ENCODE data around the gene LAMA5.

Gene LAMA5

GRCh38 chr20:62388839-62389600, 21.9 kb upstream of the LAMA5 start:
- TF ChIP-seq POLR2A (IDR thresholded peaks at IDR 0.05; ENCODE audit: low read length) (peak; percentile 55), GATA1 (IDR thresholded peaks at IDR 0.05; ENCODE audit: low read depth, low read length) (no peak)
- no peak for DNase-seq

GRCh38 chr20:62387933-62388635, 21.0 kb upstream of the LAMA5 start:
- no peak for DNase-seq
- TF ChIP-seq POLR2A (IDR thresholded peaks at IDR 0.05; ENCODE audit: low read length) (no peak), GATA1 (IDR thresholded peaks at IDR 0.05; ENCODE audit: low read depth, low read length) (no peak)

GRCh38 chr20:62387219-62387913, 20.3 kb upstream of the LAMA5 start:
- TF ChIP-seq GATA1 (IDR thresholded peaks at IDR 0.05; ENCODE audit: low read depth, low read length) (no peak), POLR2A (IDR thresholded peaks at IDR 0.05; ENCODE audit: low read length) (no peak)
- DNase-seq, result no peak

GRCh38 chr20:62386383-62387218, 19.5 kb upstream of the LAMA5 start, which contains the start of gene RPS21:
RPS21 (plus strand) TSS chr20:62387103; CDS start chr20:62387339, 236 bp downstream.
- TF ChIP-seq POLR2A (IDR thresholded peaks at IDR 0.05; ENCODE audit: low read length) (peak; percentile 93), GATA1 (IDR thresholded peaks at IDR 0.05; ENCODE audit: low read depth, low read length) (no peak)
- DNase-seq, result peak; percentile 96 to 97

- peak; percentile 74 to 82 for DNase-seq
- TF ChIP-seq POLR2A (IDR thresholded peaks at IDR 0.05; ENCODE audit: low read length), result no peak
- TF ChIP-seq GATA1 (IDR thresholded peaks at IDR 0.05; ENCODE audit: low read depth, low read length), result no peak
Observed at GRCh38 chr20:62382306-62383198, 15.4 kb upstream of the LAMA5 start.

- no peak for DNase-seq
- no peak for TF ChIP-seq POLR2A (IDR thresholded peaks at IDR 0.05; ENCODE audit: low read length)
- TF ChIP-seq GATA1 (IDR thresholded peaks at IDR 0.05; ENCODE audit: low read depth, low read length), result no peak
Observed at GRCh38 chr20:62381842-62382241, 14.7 kb upstream of the LAMA5 start.

- peak; percentile 67 to 82 for DNase-seq
- TF ChIP-seq GATA1 (IDR thresholded peaks at IDR 0.05; ENCODE audit: low read depth, low read length) (no peak), POLR2A (IDR thresholded peaks at IDR 0.05; ENCODE audit: low read length) (no peak)
Observed at GRCh38 chr20:62381202-62381797, 14.2 kb upstream of the LAMA5 start.

- TF ChIP-seq GATA1 (IDR thresholded peaks at IDR 0.05; ENCODE audit: low read depth, low read length), result no peak
- TF ChIP-seq POLR2A (IDR thresholded peaks at IDR 0.05; ENCODE audit: low read length), result no peak
Observed at GRCh38 chr20:62378215-62378614, 11.1 kb upstream of the LAMA5 start.

GRCh38 chr20:62377615-62378178, 10.6 kb upstream of the LAMA5 start:
- DNase-seq, result no peak
- TF ChIP-seq GATA1 (IDR thresholded peaks at IDR 0.05; ENCODE audit: low read depth, low read length) (no peak), POLR2A (IDR thresholded peaks at IDR 0.05; ENCODE audit: low read length) (no peak)

More at GRCh38 chr20:62378215-62378614, 11.1 kb upstream of the LAMA5 start:
- DNase-seq, result no peak

GRCh38 chr20:62377064-62377461, 10.0 kb upstream of the LAMA5 start:
- TF ChIP-seq GATA1 (IDR thresholded peaks at IDR 0.05; ENCODE audit: low read depth, low read length) (no peak), POLR2A (IDR thresholded peaks at IDR 0.05; ENCODE audit: low read length) (no peak)
- DNase-seq, result no peak

GRCh38 chr20:62376112-62377063, 9.3 kb upstream of the LAMA5 start:
- TF ChIP-seq GATA1 (IDR thresholded peaks at IDR 0.05; ENCODE audit: low read depth, low read length) (no peak), POLR2A (IDR thresholded peaks at IDR 0.05; ENCODE audit: low read length) (no peak)
- no peak for DNase-seq

Data from erythroblast (primary cell).